NCI-H82 (cell line): Measurements from ENCODE around the gene HIRIP3.
A peak's percentile ranks its signal among the peaks of the same experiment; 100 is the strongest.
"Not testable (repeated sequence)": the region's sequence is repeated elsewhere in the genome, so short reads cannot be mapped to it uniquely, and the experiment has no call there.

Source experiments
- DNase-seq: peaks from one replicate; lab custom pipeline; 2025; lab: John Stamatoyannopoulos, UW

The HIRIP3 gene

GRCh38 chr16:29959821-29960220 lies 35.6 kb downstream of the HIRIP3 start:
- DNase-seq: not testable (repeated sequence)

DNA sequence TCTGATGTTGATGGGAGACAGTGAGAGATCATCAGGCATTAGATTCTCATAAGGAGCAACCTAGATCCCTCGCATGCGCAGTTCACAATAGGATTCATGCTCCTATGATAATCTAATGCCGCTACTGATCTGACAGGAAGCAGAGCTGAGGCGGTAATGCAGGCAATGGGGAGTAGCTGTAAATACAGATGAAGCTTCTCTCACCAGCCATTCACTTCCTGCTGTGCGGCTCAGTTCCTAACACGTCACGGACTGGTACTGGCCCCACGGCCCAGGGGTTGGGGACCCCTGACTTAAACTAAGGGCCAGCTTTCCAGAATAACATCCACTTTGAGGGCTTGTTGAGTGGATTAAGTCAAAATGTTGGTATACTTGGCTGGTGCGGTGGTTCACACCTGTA lies 36.1 kb downstream of the HIRIP3 start:
- DNase-seq: peak; percentile 76

- no peak for DNase-seq
Observed at GRCh38 chr16:29958756-29959155, 36.7 kb downstream of the HIRIP3 start.

DNA sequence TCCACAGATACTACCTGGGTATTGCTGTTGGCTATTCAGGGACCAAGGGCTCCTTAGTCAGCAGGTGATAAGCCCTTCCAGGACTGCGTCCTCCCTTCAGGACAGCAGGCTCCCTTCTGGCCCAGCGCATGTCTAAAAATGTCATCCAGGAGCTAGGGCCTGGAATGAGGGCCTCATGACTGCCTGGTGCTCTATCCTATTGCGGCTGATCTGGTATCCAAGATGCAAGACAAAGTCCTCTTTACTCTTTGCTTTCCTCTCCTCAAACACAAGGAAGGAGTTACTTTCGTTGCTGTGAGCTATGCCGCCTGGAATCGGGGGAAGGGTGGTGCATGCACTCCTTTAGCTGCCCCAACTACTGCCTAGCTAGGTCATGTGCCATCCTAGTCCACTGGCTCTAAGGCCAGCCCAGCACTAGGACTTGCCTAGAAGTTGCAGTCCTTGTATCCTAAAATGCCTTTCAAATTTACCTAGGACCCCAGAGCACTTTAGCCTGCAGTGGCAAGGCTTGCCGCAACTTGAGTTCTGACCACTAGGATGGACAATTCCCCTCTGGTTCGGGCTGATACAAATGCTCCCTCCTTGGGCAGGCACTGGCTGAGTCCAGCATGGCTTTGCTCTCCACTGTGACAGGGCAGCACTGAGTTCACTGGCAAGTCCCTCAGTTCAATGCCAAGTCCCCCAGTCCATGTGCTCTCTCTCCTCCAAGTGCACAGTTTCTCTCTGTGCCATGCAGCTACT lies 43.6 kb downstream of the HIRIP3 start:
- no peak for DNase-seq

DNA sequence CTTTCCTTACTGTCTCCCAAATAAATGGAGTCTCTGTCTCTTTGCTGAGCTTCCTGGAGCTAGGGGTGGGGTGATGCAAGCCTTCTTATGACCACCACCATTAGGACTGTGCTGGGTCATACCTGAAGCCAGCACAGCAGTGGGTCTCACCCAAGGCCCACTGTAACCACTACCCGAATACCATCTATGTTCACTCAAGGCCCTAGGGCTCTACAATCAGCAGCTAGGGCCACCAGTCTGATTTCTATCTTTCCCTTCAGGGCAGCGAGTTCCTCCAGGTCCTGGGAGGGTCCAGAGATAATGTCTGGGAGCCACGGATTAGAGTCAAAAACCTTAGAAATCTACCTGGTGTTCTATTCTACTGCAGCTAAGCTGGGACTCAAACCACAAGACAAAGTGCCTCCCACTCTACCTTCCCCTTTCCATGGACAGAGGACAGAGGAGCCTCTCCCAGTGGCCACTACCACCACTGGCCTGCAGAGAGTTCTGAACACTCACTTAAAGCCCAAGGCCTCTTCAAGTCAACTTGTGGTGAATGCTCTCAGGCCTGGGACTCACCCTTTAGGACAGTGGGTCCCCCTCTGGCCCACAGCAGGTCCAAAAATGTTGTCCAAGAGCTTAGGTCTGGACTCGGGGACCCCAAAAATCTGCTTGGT lies 44.5 kb downstream of the HIRIP3 start:
- no peak for DNase-seq

DNA sequence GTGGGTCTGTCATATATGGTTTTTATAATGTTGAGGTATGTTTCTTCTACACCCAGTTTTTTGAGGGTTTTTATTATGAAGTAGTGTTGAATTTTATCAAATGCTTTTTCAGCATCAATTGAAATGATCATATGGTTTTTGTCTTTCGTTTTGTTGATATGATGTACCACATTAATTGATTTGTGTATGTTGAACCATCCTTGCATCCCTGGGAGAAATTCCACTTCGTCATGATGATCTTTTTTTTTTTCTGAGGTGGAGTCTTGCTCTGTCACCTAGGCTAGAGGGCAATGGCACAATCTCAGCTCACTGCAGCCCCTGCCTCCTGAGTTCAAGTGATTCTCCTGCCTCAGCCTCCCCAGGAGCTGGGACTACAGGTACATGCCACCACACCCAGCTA lies 47.5 kb downstream of the HIRIP3 start:
- no peak for DNase-seq

- DNase-seq: peak; percentile 70
Observed at GRCh38 chr16:29943846-29944799, 51.3 kb downstream of the HIRIP3 start.
